MM.1S (cell line): ENCODE measurements around the gene DEFB110.

ENCODE experiments used
- DNase-seq: peaks from one replicate; pipeline ENCODE4 v3.0.0-alpha.2; 2015
- H2AFZ ChIP-seq: fragments of 300-600 bp; sonication (generic); 2 replicates; pipeline ENCODE4 v1.6.0; 2016; ENCODE audit warnings: antibody characterized with exemption, low read length
- H3F3A ChIP-seq: fragments of 300-600 bp; sonication (generic); 2 replicates; pipeline ENCODE4 v1.6.1; 2016; ENCODE audit warnings: mild to moderate bottlenecking, antibody characterized with exemption, low read length, moderate library complexity, mixed read lengths; ENCODE audit not compliant: insufficient read depth
- H3K27ac ChIP-seq: fragments of 300-600 bp; sonication (generic); 2 replicates; pipeline ENCODE4 v1.5.1; 2016; ENCODE audit warnings: mild to moderate bottlenecking, low read length
- H3K27me3 ChIP-seq: fragments of 300-600 bp; sonication (generic); replicated peaks from 2 replicates; pipeline ENCODE4 v1.6.0; 2016; ENCODE audit warnings: low read length; ENCODE audit not compliant: insufficient read depth
- H3K36me3 ChIP-seq: fragments of 300-600 bp; sonication (generic); replicated peaks from 2 replicates; pipeline ENCODE4 v1.6.1; 2016; ENCODE audit warnings: mild to moderate bottlenecking, low read length, mixed read lengths; ENCODE audit not compliant: insufficient read depth
- H3K4me1 ChIP-seq: fragments of 300-600 bp; sonication (generic); 2 replicates; pipeline ENCODE4 v1.6.1; 2016; ENCODE audit warnings: low read length, mixed read lengths
- H3K4me2 ChIP-seq: fragments of 300-600 bp; sonication (generic); 2 replicates; pipeline ENCODE4 v1.6.0; 2016; ENCODE audit warnings: low read depth, low read length
- H3K4me3 ChIP-seq: fragments of 300-600 bp; sonication (generic); 2 replicates; pipeline ENCODE4 v1.5.1; 2016; ENCODE audit warnings: low read length, mixed read lengths
- H3K79me2 ChIP-seq: fragments of 300-600 bp; sonication (generic); 2 replicates; pipeline ENCODE4 v1.6.1; 2016; ENCODE audit warnings: mixed run types, low read length, mixed read lengths
- H3K9ac ChIP-seq: fragments of 300-600 bp; sonication (generic); 2 replicates; pipeline ENCODE4 v1.6.1; 2016; ENCODE audit warnings: low read length, mixed read lengths
- H3K9me2 ChIP-seq: fragments of 300-600 bp; sonication (generic); replicated peaks from 2 replicates; pipeline ENCODE4 v1.6.1; 2016; ENCODE audit warnings: mild to moderate bottlenecking, low read length, mixed read lengths; ENCODE audit not compliant: insufficient read depth
- H3K9me3 ChIP-seq: fragments of 300-600 bp; sonication (generic); replicated peaks from 2 replicates; pipeline ENCODE4 v1.6.1; 2016; ENCODE audit warnings: mild to moderate bottlenecking, low read length, mixed read lengths; ENCODE audit not compliant: insufficient read depth
- H4K20me1 ChIP-seq: fragments of 300-600 bp; sonication (generic); 2 replicates; pipeline ENCODE4 v1.6.1; 2016; ENCODE audit warnings: mild to moderate bottlenecking, low read length, moderate library complexity, mixed read lengths; ENCODE audit not compliant: insufficient read depth
- CTCF ChIP-seq: fragments of 300-600 bp; sonication (generic); IDR thresholded peaks from 2 replicates; pipeline ENCODE4 v1.5.1; 2016; ENCODE audit warnings: antibody characterized with exemption, low read length, mixed read lengths
- EZH2 ChIP-seq: fragments of 300-600 bp; sonication (generic); optimal IDR thresholded peaks from 2 replicates; pipeline ENCODE3; 2017; ENCODE audit warnings: low read depth, mild to moderate bottlenecking, antibody characterized with exemption, low read length, mixed read lengths
- EZH2phosphoT487 ChIP-seq: fragments of 300-600 bp; sonication (generic); IDR thresholded peaks from 2 replicates; pipeline ENCODE4 v1.6.1; 2018; ENCODE audit warnings: antibody characterized with exemption, low read length

DEFB110 gene

GRCh38 chr6:50056242-50056641, 34.4 kb upstream of the DEFB110 start:
- Histone ChIP-seq H3K4me2 (no peak overlapping the region), H3K4me1 (no peaks in the 10 kb centered on the region), H3K9me2 (no peaks in the 10 kb centered on the region), H2AFZ (no peak overlapping the region), H3K27ac (no peak overlapping the region), H4K20me1 (no peaks in the 10 kb centered on the region; the same call in 1 of the 2 replicates), H3K36me3 (no peaks in the 10 kb centered on the region), H3K4me3 (no peak overlapping the region), H3K27me3 (no peaks in the 10 kb centered on the region), H3F3A (no peaks in the 10 kb centered on the region), H3K79me2 (no peaks in the 10 kb centered on the region), H3K9me3 (no peaks in the 10 kb centered on the region), H3K9ac (no peak overlapping the region)
- no peak for DNase-seq
- TF ChIP-seq CTCF (no peak), EZH2phosphoT487 (no peak), EZH2 (no peak)

- H3K27me3 ChIP-seq, result no peaks in the 10 kb centered on the region
- H3F3A ChIP-seq, result no peaks in the 10 kb centered on the region
- no peak within 1 kb of the TSS for H2AFZ ChIP-seq
- H3K79me2 ChIP-seq, result no peaks in the 10 kb centered on the region
- H3K36me3 ChIP-seq, result no peaks in the 10 kb centered on the region
- H3K4me1 ChIP-seq, result no peaks in the 10 kb centered on the region
- no peak within 1 kb of the TSS for H3K4me2 ChIP-seq
- no peaks in the 10 kb centered on the region for H3K9me3 ChIP-seq
- H3K27ac ChIP-seq, result no peak within 1 kb of the TSS
- DNase-seq, result no peak
- no peak within 1 kb of the TSS for H3K9ac ChIP-seq
- H3K9me2 ChIP-seq, result no peaks in the 10 kb centered on the region
- no peak for TF ChIP-seq EZH2phosphoT487
- TF ChIP-seq CTCF, result no peak
- TF ChIP-seq EZH2, result no peak
- no peak within 1 kb of the TSS for H3K4me3 ChIP-seq
- no peaks in the 10 kb centered on the region; the same call in 1 of the 2 replicates for H4K20me1 ChIP-seq
Measured at GRCh38 chr6:50049829-50050228, 28.0 kb upstream of the DEFB110 start, which contains the start of gene DEFB112. Gene DEFB112 (minus strand): TSS chr6:50049929. CDS start chr6:50049869, 60 bp downstream.

GRCh38 chr6:50047026-50047425, 25.2 kb upstream of the DEFB110 start:
- no peaks in the 10 kb centered on the region for H3K9me3 ChIP-seq
- H3K36me3 ChIP-seq, result no peaks in the 10 kb centered on the region
- H3K9me2 ChIP-seq, result no peaks in the 10 kb centered on the region
- no peaks in the 10 kb centered on the region for H3K27me3 ChIP-seq
- no peak overlapping the region for H3K4me3 ChIP-seq
- H2AFZ ChIP-seq, result no peak overlapping the region
- no peak overlapping the region for H3K4me2 ChIP-seq
- H3F3A ChIP-seq, result no peaks in the 10 kb centered on the region
- H3K9ac ChIP-seq, result no peak overlapping the region
- TF ChIP-seq EZH2phosphoT487 (no peak), EZH2 (no peak), CTCF (no peak)
- no peaks in the 10 kb centered on the region for H3K79me2 ChIP-seq
- H4K20me1 ChIP-seq, result no peaks in the 10 kb centered on the region
- no peaks in the 10 kb centered on the region for H3K4me1 ChIP-seq
- no peak for DNase-seq
- H3K27ac ChIP-seq, result no peak overlapping the region
